Measurements from ENCODE around the gene ATG13. TPM values are rescaled to one million over a fixed set of nuclear protein-coding genes. Genes with fewer than 3 reads are reported as not detected.

ATG13 gene
- total RNA-seq: 91.4 and 98.3 TPM in 2 replicates

DNA sequence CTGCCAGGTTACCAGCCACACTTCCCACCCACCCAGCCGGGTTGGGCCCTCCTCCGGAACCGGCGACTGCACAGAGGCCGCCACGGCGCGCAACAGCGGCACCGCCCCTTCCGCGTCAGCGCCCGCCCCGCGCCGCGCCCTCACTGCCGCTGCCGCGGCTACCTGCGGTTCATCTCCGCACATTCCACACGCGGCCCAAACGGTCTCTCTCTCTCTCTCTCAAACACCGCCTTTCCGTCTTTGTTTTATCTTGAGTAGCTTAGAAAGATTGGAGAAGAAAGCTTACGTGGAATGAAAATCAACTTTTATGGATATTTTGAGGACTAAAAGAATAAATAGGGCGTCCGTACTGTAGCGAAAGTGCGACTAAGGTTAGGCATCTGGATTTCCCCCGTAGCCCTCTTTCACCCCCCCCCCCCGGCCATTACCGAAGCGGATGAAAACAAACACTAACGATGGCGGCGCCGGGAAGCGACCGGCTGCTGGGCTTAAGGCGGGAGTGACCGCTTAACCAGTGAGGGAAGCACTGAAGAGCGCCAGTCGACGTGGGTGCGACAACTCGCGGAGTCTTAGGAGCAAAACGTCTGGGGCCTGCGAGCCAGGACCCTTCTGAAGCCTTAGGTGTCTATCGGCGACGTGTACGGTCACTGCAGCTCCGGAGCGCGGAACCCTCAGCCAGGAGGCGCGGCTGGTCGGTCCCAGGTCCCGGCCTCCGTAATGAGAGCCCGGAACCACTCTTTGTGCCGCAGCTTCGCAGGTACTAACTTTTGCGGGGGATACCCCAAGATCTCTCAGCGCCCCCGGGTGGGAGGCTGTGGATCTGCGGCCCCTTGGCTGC, at the start of gene ATG13, which contains the start of gene HARBI1:
ATG13 (plus strand) TSS at position 420 of the 838 bp plus-strand sequence. CDS start 26,739 bp downstream, outside the sequence.
HARBI1 (minus strand) TSS at position 94 of the 838 bp plus-strand sequence. CDS start 990 bp downstream, outside the sequence.

DNA sequence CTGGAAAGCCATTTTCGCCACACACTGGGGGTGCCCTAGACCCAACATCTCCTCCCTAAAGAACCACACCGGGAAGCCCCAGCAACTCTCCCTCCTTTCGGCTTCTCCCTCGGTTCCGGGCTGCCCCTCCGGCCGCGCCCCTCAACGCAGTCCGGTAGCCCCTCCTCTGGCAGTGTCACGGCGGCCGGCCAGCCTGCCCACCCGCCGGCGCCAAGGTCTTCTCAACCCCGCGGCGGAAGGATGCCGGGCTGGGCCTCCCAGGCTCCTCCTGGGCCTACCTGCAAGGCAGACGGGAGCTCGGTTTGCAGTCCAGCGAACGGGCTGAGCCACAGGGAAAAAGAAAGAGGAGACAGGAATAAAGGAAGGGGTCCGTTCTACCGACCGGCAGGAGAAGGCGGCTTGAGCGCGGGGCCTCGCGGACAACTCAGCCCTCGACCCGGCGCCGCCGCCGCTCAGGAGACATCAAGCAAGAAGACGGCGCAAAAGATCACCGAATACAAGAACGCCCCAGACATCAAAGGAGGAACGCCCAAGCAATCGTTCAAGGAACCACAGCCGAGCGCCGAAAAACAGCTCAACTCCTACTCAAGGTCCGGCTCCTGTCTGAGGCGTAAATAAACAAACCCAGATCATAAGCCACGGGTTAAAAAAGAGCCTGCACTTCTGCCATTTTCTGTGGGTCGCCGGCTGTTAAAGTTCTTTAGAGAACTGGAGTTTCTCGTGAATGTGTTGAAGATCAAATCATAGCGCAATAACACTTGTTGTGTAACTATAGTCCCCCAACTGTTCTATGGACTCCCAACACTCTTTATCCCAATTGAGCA, 23.6 kb upstream of the ATG13 start, which contains the start of gene AMBRA1:
AMBRA1 (minus strand) TSS at position 474 of the 824 bp plus-strand sequence. CDS start 45,643 bp downstream, outside the sequence.

DNA sequence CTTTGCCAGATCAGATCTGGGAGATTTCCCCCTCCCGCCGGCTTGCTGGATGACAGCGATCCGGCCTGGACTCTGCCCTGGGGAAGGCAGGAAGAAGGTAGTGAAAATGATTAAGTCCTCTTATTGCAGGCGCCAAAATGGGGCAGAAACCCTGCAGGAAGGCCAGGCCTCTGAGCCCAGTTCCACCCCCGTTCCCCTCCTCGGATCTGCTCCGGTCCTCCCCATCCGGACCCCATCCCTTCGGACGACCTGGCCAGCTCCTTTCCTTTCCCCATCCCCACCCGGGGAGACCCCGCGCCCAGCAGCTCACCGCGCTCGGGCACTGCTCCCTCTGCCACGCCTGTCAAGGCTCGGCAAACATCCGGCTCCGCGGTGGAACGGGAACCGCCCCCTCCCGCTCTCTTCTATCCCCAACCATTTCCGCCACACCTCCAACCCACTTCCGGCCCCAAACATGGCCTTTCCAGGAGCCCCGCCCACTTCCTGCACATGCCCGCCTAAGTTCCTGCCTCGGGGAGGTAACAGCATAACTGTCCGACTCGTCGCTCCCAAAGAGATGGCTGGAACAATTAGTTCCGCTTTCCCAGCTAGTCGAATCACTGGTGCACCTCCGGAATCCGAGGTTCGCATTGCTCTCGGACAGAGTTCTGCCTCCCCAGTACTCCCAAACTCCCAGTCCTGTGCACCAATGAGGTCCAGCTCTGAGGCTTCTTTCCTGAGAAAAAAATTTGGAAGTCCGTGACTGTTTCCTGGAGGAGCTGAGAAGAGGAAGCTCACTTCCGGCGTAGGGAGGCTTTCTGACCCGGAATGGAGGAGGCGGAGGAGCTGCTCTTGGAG, 83.1 kb downstream of the ATG13 start, which contains the start of the genes ARHGAP1 and ZNF408:
ARHGAP1 (minus strand) TSS at position 379 of the 837 bp plus-strand sequence. CDS start 4,512 bp downstream, outside the sequence.
ZNF408 (plus strand) TSS at position 791 of the 837 bp plus-strand sequence; CDS start at position 808, 17 bp downstream.

DNA sequence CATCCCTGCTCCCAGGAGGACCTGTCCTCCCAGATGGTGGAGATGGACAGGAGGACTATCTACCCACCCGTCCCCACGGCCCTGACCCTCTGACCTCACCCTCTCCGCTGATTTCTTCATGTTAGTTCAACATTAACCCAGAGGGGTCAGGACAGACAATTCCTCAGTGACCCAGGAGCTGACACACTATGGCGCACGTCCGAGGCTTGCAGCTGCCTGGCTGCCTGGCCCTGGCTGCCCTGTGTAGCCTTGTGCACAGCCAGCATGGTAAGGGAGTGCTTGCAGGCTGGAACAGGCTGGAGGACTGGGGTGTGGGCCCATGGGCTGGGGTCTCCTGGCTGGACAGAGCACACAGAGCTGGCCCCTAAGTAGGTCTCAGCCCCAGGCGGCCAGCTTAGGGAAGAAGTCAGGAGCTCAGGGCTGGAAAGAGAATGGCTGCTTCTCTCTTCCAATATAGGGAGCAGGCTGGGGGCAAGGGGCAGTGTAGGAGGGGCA, 101.7 kb downstream of the ATG13 start, which contains the start of gene F2:
F2 (plus strand) TSS at position 166 of the 495 bp plus-strand sequence; CDS start at position 189, 23 bp downstream.

Other genes starting within 250 kb of the ATG13 start
- gene MDK, start 235.9 kb upstream of the ATG13 start, total RNA-seq: 9.6 and 24.3 TPM in 2 replicates
- 0.07 and 0.23 TPM in 2 replicates for gene CHRM4, start 225.8 kb upstream of the ATG13 start, total RNA-seq
- gene AMBRA1, start 23.5 kb upstream of the ATG13 start, total RNA-seq: 22.6 and 25.2 TPM in 2 replicates
- 3.8 and 4.6 TPM in 2 replicates for gene HARBI1, start 326 bp upstream of the ATG13 start, total RNA-seq
- 81.7 and 86.8 TPM in 2 replicates for gene ARHGAP1, start 83.1 kb downstream of the ATG13 start, total RNA-seq
- 6.5 and 10.1 TPM in 2 replicates for gene ZNF408, start 83.5 kb downstream of the ATG13 start, total RNA-seq
- gene F2, start 101.7 kb downstream of the ATG13 start, total RNA-seq: not detected in 2 replicates
- gene CKAP5, start 228.7 kb downstream of the ATG13 start, total RNA-seq: 87.2 and 96.4 TPM in 2 replicates

All from smooth muscle cell of the pulmonary artery (primary cell).